GM19468 (cell line): ENCODE results near the gene BTBD19.
"Not testable (repeated sequence)": the region's sequence is repeated elsewhere in the genome, so short reads cannot be mapped to it uniquely, and the experiment has no call there.

Experiments
- ATAC-seq: cut with Tn5 transposase; IDR thresholded peaks from one replicate; pipeline ENCODE4 v1.9.1; 2021; ENCODE audit warnings: mild to moderate bottlenecking, moderate library complexity, moderate number of reproducible peaks; ENCODE audit not compliant: unreplicated experiment; ENCODE audit errors: extremely low read depth

The BTBD19 gene

GRCh38 chr1:44808063-44808937, at the start of gene BTBD19:
BTBD19 (plus strand) TSS chr1:44808523; CDS start chr1:44808821, 298 bp downstream.
- no peak for ATAC-seq

GRCh38 chr1:44759077-44759476, 49.2 kb upstream of the BTBD19 start:
- ATAC-seq: no peak

GRCh38 chr1:44760876-44761275, 47.4 kb upstream of the BTBD19 start:
- no peak for ATAC-seq

- not testable (repeated sequence) for ATAC-seq
Observed at GRCh38 chr1:44766421-44766820, 41.9 kb upstream of the BTBD19 start.

- peak; percentile 66 for ATAC-seq
Observed at GRCh38 chr1:44775078-44775929, 33.0 kb upstream of the BTBD19 start, which contains the start of gene RPS8. RPS8 (plus strand) TSS chr1:44775540; CDS start chr1:44775597, 57 bp downstream.

- ATAC-seq: no peak
Observed at GRCh38 chr1:44775930-44776729, 32.2 kb upstream of the BTBD19 start.

- ATAC-seq: no peak
Observed at GRCh38 chr1:44776730-44777068, 31.6 kb upstream of the BTBD19 start.

- ATAC-seq: no peak
Observed at GRCh38 chr1:44777547-44777946, 30.8 kb upstream of the BTBD19 start.

GRCh38 chr1:44777969-44778635, 30.2 kb upstream of the BTBD19 start:
- ATAC-seq: no peak

- no peak for ATAC-seq
Observed at GRCh38 chr1:44778705-44779576, 29.4 kb upstream of the BTBD19 start.

- ATAC-seq: no peak
Observed at GRCh38 chr1:44780583-44781121, 27.7 kb upstream of the BTBD19 start.

- no peak for ATAC-seq
Observed at GRCh38 chr1:44783697-44784093, 24.6 kb upstream of the BTBD19 start.

- no peak for ATAC-seq
Observed at GRCh38 chr1:44784094-44785028, 24.0 kb upstream of the BTBD19 start.

- no peak for ATAC-seq
Observed at GRCh38 chr1:44785029-44785380, 23.3 kb upstream of the BTBD19 start.

GRCh38 chr1:44785501-44786137, 22.7 kb upstream of the BTBD19 start:
- no peak for ATAC-seq

- no peak for ATAC-seq
Observed at GRCh38 chr1:44786138-44786840, 22.0 kb upstream of the BTBD19 start.
